CD4-positive, alpha-beta memory T cell (primary cell): Measurements from ENCODE around the gene ZNF287. TPM values are rescaled to one million over a fixed set of nuclear protein-coding genes. Genes with fewer than 3 reads are reported as not detected.
A peak's percentile ranks its signal among the peaks of the same experiment; 100 is the strongest.

Experiments used
- CTCF ChIA-PET: fragments of 350-600 bp; sonication (Branson Sonifier 250); formaldehyde crosslinking; loops from one replicate; lab custom pipeline; 2021; ENCODE audit warnings: inconsistent platforms; ENCODE audit not compliant: partially characterized antibody; lab: Charles Lee
- POLR2A ChIA-PET: fragments of 350-600 bp; sonication (Branson Sonifier 250); formaldehyde crosslinking; loops from one replicate; lab custom pipeline; 2021; ENCODE audit not compliant: partially characterized antibody; lab: Charles Lee
- DNase-seq, 5 donors: peaks; one replicate each; pipeline versions ENCODE4 v3.0.0 to v3.0.0-alpha.2; 2020 to 2022; ENCODE audit warnings: mixed read lengths in 1 of 5
- H3K27ac ChIP-seq: one replicate; pipeline ENCODE4 v1.7.0; 2013; ENCODE audit warnings: low read depth, low read length
- H3K27me3 ChIP-seq: 2 replicates; pipeline ENCODE4 v1.7.0; 2013; ENCODE audit warnings: mild to moderate bottlenecking, low read length, moderate library complexity; ENCODE audit not compliant: insufficient read depth
- H3K36me3 ChIP-seq: 2 replicates; pipeline ENCODE4 v1.7.0; 2013; ENCODE audit warnings: mild to moderate bottlenecking, low read length, moderate library complexity; ENCODE audit not compliant: insufficient read depth
- H3K4me1 ChIP-seq: 2 replicates; pipeline ENCODE4 v1.7.0; 2013; ENCODE audit warnings: mild to moderate bottlenecking, low read length, moderate library complexity; ENCODE audit not compliant: insufficient read depth
- H3K4me3 ChIP-seq, 2 donors: one replicate each; pipeline ENCODE4 v1.7.0; 2013; ENCODE audit warnings: low read length in 2 of 2, mild to moderate bottlenecking in 1 of 2
- H3K9me3 ChIP-seq, 2 donors: one replicate each; pipeline ENCODE4 v1.7.0; 2013; ENCODE audit warnings: low read length in 2 of 2, control low read depth in 1 of 2; ENCODE audit not compliant: control insufficient read depth in 1 of 2
- H3K27ac Mint-ChIP-seq, 7 donors: one replicate each; pipeline ENCODE4 v1.8.0; 2020 to 2021; ENCODE audit warnings: mixed read lengths in 7 of 7, mild to moderate bottlenecking in 6 of 7, inconsistent platforms in 3 of 7, moderate library complexity in 3 of 7
- H3K27me3 Mint-ChIP-seq, 2 donors: one replicate each; pipeline ENCODE4 v1.8.0; 2020 to 2021; ENCODE audit warnings: mixed read lengths in 2 of 2
- H3K36me3 Mint-ChIP-seq, 2 donors: one replicate each; pipeline ENCODE4 v1.8.0; 2020 to 2021; ENCODE audit warnings: mixed read lengths in 2 of 2, inconsistent platforms in 1 of 2, mild to moderate bottlenecking in 1 of 2
- H3K4me1 Mint-ChIP-seq, 4 donors: one replicate each; pipeline ENCODE4 v1.8.0; 2020 to 2021; ENCODE audit warnings: mixed read lengths in 4 of 4, mild to moderate bottlenecking in 1 of 4
- H3K4me3 Mint-ChIP-seq, 8 donors: one replicate each; pipeline ENCODE4 v1.8.0; 2020 to 2021; ENCODE audit warnings: mixed read lengths in 8 of 8, mild to moderate bottlenecking in 7 of 8, moderate library complexity in 6 of 8, inconsistent platforms in 3 of 8
- H3K9me3 Mint-ChIP-seq, 8 donors: one replicate each; pipeline ENCODE4 v1.8.0; 2020 to 2021; ENCODE audit warnings: mixed read lengths in 8 of 8, mild to moderate bottlenecking in 5 of 8, inconsistent platforms in 3 of 8, moderate library complexity in 1 of 8
- intact Hi-C: fragments of 100-400 bp; cut with micrococcal nuclease; formaldehyde crosslinking; loops from one replicate; pipeline ENCODE4 v1.15.1; 2023
- polyA plus RNA-seq, 2 donors: library from polyadenylated mRNA; unstranded; fragments of 300-500 nt; fragmentation: Illumina TruSeq; gene quantifications; one replicate each; pipeline ENCODE4 v1.2.3, GENCODE V29; 2021
- total RNA-seq, 2 experiments: library from RNA; stranded (reverse); gene quantifications; one replicate each; pipeline ENCODE4 v1.2.3, GENCODE V29; 2021

ZNF287 gene
- total and polyA plus RNA-seq, 4 experiments from 2014 or later = 14.1 to 18.2 (median 17.3) TPM

DNA sequence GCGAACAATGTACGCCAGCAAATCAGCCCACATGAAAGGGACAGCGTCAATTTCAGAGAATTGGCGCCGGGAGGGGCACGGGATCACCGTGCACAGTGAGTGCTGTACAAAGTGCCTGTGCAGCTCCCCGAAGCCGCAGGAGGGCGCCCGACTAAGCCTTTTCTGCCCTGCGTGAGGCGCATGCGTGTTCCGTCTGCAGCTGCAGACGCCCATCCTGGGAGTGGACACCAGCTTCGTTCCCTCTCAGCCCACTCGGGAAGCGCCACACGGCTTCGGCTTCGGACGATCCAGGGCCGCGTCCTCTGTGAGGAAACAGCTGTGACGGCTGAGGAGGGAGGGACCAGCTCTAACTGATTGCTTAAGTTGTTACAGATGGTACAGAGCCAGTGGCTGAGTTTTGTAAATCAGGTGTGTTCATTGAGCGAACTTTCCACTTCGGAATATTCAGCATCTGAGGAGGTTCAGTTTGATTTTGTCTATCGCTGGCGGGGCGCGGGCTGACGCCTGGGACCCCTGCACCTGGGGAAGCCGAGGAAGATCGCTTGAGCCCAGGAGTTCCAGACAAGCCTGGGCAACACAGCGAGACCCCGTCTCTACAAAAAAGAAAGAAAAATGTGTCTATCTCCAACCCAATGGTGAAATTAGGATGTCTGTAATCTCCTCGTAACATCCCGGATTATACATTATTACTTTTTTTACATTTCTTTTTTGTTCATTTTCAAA is 15.4 kb upstream of the ZNF287 start:
- peak overlapping the region in 1 of 2 donors; percentile 51 for H3K4me3 ChIP-seq
- Mint-ChIP-seq H3K27ac (peak overlapping the region; percentile 71 to 98 (median 93)), H3K36me3 (no peaks in the 10 kb centered on the region), H3K9me3 (no peaks in the 10 kb centered on the region), H3K27me3 (peaks cover 10 to 12% of the 10 kb centered on the region in 2 donors), H3K4me3 (peak overlapping the region; percentile 65 to 90 (median 84)), H3K4me1 (peaks cover 5 to 22% (median 16%) of the 10 kb centered on the region in 4 donors)
- H3K27ac ChIP-seq = peak overlapping the region; percentile 52
- peaks cover 18% of the 10 kb centered on the region for H3K4me1 ChIP-seq
- intact Hi-C loops = loop anchor here (1.0 kb wide), 2 partner anchors 15 to 49 kb away; partner anchors contain the start of gene ZNF287
- ChIA-PET POLR2A (interaction anchor here (1.0 to 2.7 kb wide), 5 partner anchors 14 to 145 kb away, joined by 3 to 31 read pairs (median 4); partner anchors contain the start of genes ZNF287 and ZNF624), CTCF (interaction anchor here (0.7 to 7.9 kb wide), 17 partner anchors 9 to 408 kb away, joined by 3 to 64 read pairs (median 4); partner anchors contain the start of gene ZNF287)
- no peaks in the 10 kb centered on the region for H3K36me3 ChIP-seq
- no peaks in the 10 kb centered on the region for H3K27me3 ChIP-seq
- DNase-seq = peak; percentile 92 to 94 (median 93)
- no peaks in the 10 kb centered on the region for H3K9me3 ChIP-seq

DNA sequence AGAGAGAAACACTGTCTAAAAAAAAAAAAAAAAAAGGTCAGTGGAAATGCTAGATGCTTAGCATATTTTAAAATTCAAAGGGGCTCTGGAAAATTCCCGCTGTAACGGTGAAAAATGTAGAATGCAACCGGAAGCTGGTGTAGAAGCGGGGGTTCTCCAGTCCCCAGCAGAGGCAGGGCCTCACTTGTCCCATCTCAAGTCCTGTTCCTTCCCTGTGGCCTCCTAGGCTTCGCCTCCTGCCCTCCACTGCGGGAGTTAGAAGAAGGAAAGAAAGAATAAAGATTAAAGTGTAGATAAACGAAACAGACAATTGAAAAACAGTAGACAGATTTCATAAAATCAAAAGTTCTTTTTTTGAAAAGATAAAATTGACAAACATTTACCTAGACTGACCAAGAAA is 14.8 kb upstream of the ZNF287 start:
- Histone ChIP-seq H3K27me3 (no peaks in the 10 kb centered on the region), H3K27ac (peak overlapping the region; percentile 52), H3K4me3 (no peak overlapping the region), H3K9me3 (no peaks in the 10 kb centered on the region), H3K4me1 (peaks cover 15% of the 10 kb centered on the region), H3K36me3 (no peaks in the 10 kb centered on the region)
- peak overlapping the region; percentile 71 to 98 (median 93) for H3K27ac Mint-ChIP-seq
- peaks cover 12 to 13% of the 10 kb centered on the region in 2 donors for H3K27me3 Mint-ChIP-seq
- ChIA-PET POLR2A (interaction anchor here (1.0 to 2.7 kb wide), 5 partner anchors 13 to 145 kb away, joined by 3 to 31 read pairs (median 4); partner anchors contain the start of genes ZNF287 and ZNF624), CTCF (interaction anchor here (1.0 to 7.9 kb wide), 13 partner anchors 9 to 408 kb away, joined by 3 to 64 read pairs (median 4); partner anchors contain the start of gene ZNF287)
- H3K4me3 Mint-ChIP-seq = peak overlapping the region; percentile 65 to 90 (median 84)
- peaks cover 3 to 19% (median 14%) of the 10 kb centered on the region in 4 donors for H3K4me1 Mint-ChIP-seq
- intact Hi-C loops = loop anchor here (1.0 kb wide), 2 partner anchors 14 to 48 kb away; partner anchors contain the start of gene ZNF287
- DNase-seq = no peak
- no peaks in the 10 kb centered on the region for H3K36me3 Mint-ChIP-seq
- H3K9me3 Mint-ChIP-seq = no peaks in the 10 kb centered on the region

DNA sequence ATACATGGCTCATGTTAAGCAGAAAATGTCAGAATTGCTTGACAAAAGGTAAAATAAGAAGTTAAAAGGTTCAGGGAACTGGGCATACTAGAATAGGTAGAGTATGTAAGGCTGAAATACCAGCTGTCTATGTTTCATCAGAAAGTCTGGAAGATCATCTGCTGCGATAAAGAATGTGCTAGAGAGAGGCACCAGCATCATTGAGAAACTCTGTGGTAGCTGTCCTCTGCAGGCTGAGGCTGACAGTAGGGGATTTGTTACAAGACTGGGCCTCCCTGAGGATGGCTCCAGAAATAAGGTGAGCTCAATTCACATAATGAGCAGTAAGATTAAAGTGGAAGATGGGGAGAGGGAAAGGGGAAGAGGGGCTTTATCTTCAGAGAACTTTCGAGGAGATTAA is 4.5 kb upstream of the ZNF287 start:
- ChIA-PET CTCF (interaction anchor here (1.6 to 1.7 kb wide), 2 partner anchors 10 to 16 kb away, joined by 4 to 6 read pairs; no protein-coding TSS in a partner anchor), POLR2A (no interaction called here)
- intact Hi-C loops = no loop called here
- no peak overlapping the region for H3K4me3 Mint-ChIP-seq
- peaks cover 0 to 4% of the 10 kb centered on the region in 2 donors for H3K36me3 Mint-ChIP-seq
- Histone ChIP-seq H3K9me3 (no peaks in the 10 kb centered on the region), H3K4me3 (no peak overlapping the region), H3K27ac (no peak overlapping the region), H3K36me3 (no peaks in the 10 kb centered on the region), H3K27me3 (no peaks in the 10 kb centered on the region), H3K4me1 (peaks cover 7% of the 10 kb centered on the region)
- H3K27me3 Mint-ChIP-seq = peaks cover 4 to 8% of the 10 kb centered on the region in 2 donors
- no peak for DNase-seq
- H3K9me3 Mint-ChIP-seq = peaks cover 0 to under 1% (median 0%) of the 10 kb centered on the region in 8 donors
- no peak overlapping the region for H3K27ac Mint-ChIP-seq
- peaks cover 3 to 10% (median 4%) of the 10 kb centered on the region in 4 donors for H3K4me1 Mint-ChIP-seq

DNA sequence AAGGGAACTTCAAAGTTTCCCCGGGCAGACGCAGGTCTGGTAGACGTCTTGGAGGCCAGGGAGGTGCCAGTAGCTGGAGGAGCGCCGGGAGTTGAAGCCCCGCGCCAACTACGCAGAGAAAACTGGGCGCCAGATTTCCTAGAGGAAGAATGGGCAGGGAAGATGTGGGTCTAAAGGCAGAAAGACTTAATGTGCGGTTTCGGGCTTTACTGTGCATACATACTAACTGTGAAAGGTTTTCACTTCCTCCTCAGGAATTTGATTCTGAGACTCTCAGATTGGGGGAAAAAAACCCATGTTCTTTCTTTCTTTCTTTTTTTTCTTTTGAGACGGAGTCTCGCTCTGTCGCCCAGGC is 331 bp upstream of the ZNF287 start:
- H3K36me3 ChIP-seq = no peaks in the 10 kb centered on the region
- Mint-ChIP-seq H3K4me1 (peaks cover 8 to 19% (median 12%) of the 10 kb centered on the region in 4 donors), H3K27me3 (peaks cover 2 to 3% of the 10 kb centered on the region in 2 donors), H3K9me3 (no peaks in the 10 kb centered on the region), H3K36me3 (peaks cover 7% of the 10 kb centered on the region in 2 donors), H3K4me3 (peak overlapping the region; percentile 85 to 89 (median 86)), H3K27ac (peak overlapping the region; percentile 79 to 98 (median 96))
- ChIA-PET POLR2A (interaction anchor here (0.6 to 2.0 kb wide), 5 partner anchors 11 to 131 kb away, joined by 3 to 18 read pairs (median 5); no protein-coding TSS in a partner anchor), CTCF (interaction anchor here (1.5 to 6.7 kb wide), 3 partner anchors 17 to 47 kb away, joined by 3 to 64 read pairs (median 7); no protein-coding TSS in a partner anchor)
- no peak for DNase-seq
- no peaks in the 10 kb centered on the region for H3K9me3 ChIP-seq
- intact Hi-C loops = loop anchor here (1.0 to 2.0 kb wide), 3 partner anchors 15 to 711 kb away; partner anchors contain the start of gene COPS3
- peak overlapping the region in 1 of 2 donors; percentile 87 for H3K4me3 ChIP-seq
- H3K27me3 ChIP-seq = no peaks in the 10 kb centered on the region
- peak overlapping the region; percentile 13 for H3K27ac ChIP-seq
- peaks cover 14% of the 10 kb centered on the region for H3K4me1 ChIP-seq

DNA sequence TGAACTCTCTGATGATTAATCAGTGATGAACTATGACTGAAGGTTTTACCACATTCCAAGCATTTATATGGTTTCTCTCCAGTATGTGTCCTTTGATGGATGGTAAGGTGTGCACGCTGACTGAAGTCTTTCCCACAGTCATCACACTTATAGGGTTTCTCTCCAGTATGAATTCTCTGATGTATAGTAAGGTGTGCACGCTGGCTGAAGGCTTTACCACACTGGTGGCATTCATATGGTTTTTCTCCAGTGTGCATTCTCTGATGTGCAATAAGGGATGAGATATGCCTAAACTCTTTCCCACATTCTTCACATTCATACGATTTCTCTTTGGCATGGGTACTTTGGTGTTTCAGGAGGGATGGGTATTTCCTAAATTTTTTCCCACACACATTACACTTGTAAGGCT is 16.4 kb downstream of the ZNF287 start:
- Histone ChIP-seq H3K4me1 (no peaks in the 10 kb centered on the region), H3K4me3 (no peak overlapping the region), H3K9me3 (peaks cover 0 to 66% of the 10 kb centered on the region in 2 donors), H3K27ac (no peak overlapping the region), H3K27me3 (no peaks in the 10 kb centered on the region), H3K36me3 (no peaks in the 10 kb centered on the region)
- CTCF ChIA-PET = no interaction called here
- no peak for DNase-seq
- intact Hi-C loops = no loop called here
- Mint-ChIP-seq H3K4me1 (peaks cover 0 to 5% (median 0%) of the 10 kb centered on the region in 4 donors), H3K4me3 (no peak overlapping the region), H3K27ac (no peak overlapping the region), H3K9me3 (peaks cover 2 to 99% (median 90%) of the 10 kb centered on the region in 8 donors), H3K27me3 (no peaks in the 10 kb centered on the region), H3K36me3 (peaks cover 63 to 66% of the 10 kb centered on the region in 2 donors)
- POLR2A ChIA-PET = no interaction called here

DNA sequence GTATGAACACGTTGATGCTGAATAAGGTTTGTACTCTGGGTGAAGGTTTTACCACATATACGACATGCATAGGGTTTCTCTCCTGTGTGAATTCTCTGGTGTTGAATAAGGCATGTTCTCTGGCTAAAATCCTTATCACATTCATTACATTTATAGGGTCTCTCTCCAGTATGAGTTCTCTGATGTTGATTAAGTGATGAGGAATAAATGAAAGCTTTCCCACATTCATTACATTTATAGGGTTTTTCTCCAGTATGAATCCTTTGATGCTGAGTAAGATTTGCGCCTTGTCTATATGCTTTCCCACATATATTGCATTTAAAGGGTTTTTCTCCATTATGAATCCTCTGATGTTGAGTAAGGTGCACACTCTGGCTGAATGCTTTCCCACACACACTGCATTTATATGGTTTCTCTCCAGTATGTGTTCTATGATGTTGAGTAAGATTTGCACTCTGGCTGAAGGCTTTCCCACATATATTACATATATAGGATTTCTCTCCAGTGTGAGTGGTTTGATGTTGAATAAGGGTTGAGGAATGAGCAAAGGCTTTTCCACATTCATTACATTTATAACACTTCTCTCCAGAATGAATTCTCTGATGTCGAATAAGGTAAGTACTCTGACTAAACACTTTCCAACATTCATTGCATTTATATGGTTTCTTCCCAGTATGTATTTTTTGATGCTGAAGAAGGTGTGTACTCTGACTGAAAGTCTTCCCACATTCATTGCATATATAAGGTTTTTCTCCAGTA is 16.9 kb downstream of the ZNF287 start:
- no peaks in the 10 kb centered on the region for H3K27me3 Mint-ChIP-seq
- Histone ChIP-seq H3K4me1 (no peaks in the 10 kb centered on the region), H3K27me3 (no peaks in the 10 kb centered on the region), H3K36me3 (no peaks in the 10 kb centered on the region), H3K9me3 (peaks cover 0 to 69% of the 10 kb centered on the region in 2 donors), H3K27ac (no peak overlapping the region), H3K4me3 (no peak overlapping the region)
- no peak for DNase-seq
- H3K9me3 Mint-ChIP-seq = peaks cover 2 to 99% (median 90%) of the 10 kb centered on the region in 8 donors
- H3K4me3 Mint-ChIP-seq = no peak overlapping the region
- H3K27ac Mint-ChIP-seq = no peak overlapping the region
- POLR2A ChIA-PET = no interaction called here
- no peaks in the 10 kb centered on the region for H3K4me1 Mint-ChIP-seq
- peaks cover 57 to 65% of the 10 kb centered on the region in 2 donors for H3K36me3 Mint-ChIP-seq
- intact Hi-C loops = no loop called here
- CTCF ChIA-PET = no interaction called here
